ENCODE data around the gene CLEC9A. TPM values are rescaled to one million over a fixed set of nuclear protein-coding genes. Genes with fewer than 3 reads are reported as not detected.
A peak's percentile ranks its signal among the peaks of the same experiment; 100 is the strongest.

The CLEC9A gene
- total and polyA plus RNA-seq, 2 experiments from 2014 or later: not detected

DNA sequence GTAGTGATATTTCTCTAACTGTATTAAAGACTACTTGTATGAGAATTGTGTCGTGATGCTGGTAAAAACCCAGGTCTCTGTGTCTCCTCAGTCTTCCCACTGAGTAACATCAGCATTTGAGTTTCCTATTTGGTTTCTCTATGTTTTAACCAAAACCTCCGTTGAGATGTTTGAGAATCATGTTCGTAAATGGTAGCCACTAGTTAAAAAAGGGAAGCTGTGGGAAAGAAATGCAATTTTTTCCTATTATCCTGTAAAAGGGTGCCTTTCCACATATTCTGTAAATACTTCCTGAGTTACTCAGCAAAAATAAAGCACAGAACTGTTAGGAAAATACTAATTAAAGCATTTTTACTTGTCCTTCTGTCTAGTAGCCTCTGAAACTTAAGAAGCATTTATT lies 38.6 kb upstream of the CLEC9A start:
- no peaks in the 10 kb centered on the region for H3K9me3 Mint-ChIP-seq
- Histone ChIP-seq H3K79me2 (replicated peaks; ENCODE audit: insufficient read depth) (no peaks in the 10 kb centered on the region), H4K20me1 (replicated peaks; ENCODE audit: insufficient read depth) (no peaks in the 10 kb centered on the region), H3K9me2 (ENCODE audit: insufficient read depth) (0 out of 2 replicates have a peak, but pooled peaks cover 4% of the 10 kb centered on the region), H3K4me1 (ENCODE audit: insufficient read depth) (no peaks in the 10 kb centered on the region; the same call in 1 of the 2 replicates), H2AFZ (peak overlapping the region; percentile 34; the same call in 1 of the 2 replicates), H3F3A (replicated peaks; ENCODE audit: low read depth) (no peaks in the 10 kb centered on the region), H3K4me2 (no peak overlapping the region), H3K27ac (ENCODE audit: low read depth) (no peak overlapping the region), H3K27me3 (ENCODE audit: insufficient read depth) (no peaks in the 10 kb centered on the region), H3K4me3 (no peak overlapping the region), H3K36me3 (ENCODE audit: insufficient read depth) (no peaks in the 10 kb centered on the region)
- H3K4me3 Mint-ChIP-seq: no peak overlapping the region
- H3K36me3 Mint-ChIP-seq (ENCODE audit: low read depth): peaks cover 3% of the 10 kb centered on the region; the same call in 1 of the 3 replicates
- no peak overlapping the region; the same call in 1 of the 2 replicates for H3K27ac Mint-ChIP-seq
- peaks cover 10% of the 10 kb centered on the region for H3K4me1 Mint-ChIP-seq
- TF ChIP-seq, protein P1, sequence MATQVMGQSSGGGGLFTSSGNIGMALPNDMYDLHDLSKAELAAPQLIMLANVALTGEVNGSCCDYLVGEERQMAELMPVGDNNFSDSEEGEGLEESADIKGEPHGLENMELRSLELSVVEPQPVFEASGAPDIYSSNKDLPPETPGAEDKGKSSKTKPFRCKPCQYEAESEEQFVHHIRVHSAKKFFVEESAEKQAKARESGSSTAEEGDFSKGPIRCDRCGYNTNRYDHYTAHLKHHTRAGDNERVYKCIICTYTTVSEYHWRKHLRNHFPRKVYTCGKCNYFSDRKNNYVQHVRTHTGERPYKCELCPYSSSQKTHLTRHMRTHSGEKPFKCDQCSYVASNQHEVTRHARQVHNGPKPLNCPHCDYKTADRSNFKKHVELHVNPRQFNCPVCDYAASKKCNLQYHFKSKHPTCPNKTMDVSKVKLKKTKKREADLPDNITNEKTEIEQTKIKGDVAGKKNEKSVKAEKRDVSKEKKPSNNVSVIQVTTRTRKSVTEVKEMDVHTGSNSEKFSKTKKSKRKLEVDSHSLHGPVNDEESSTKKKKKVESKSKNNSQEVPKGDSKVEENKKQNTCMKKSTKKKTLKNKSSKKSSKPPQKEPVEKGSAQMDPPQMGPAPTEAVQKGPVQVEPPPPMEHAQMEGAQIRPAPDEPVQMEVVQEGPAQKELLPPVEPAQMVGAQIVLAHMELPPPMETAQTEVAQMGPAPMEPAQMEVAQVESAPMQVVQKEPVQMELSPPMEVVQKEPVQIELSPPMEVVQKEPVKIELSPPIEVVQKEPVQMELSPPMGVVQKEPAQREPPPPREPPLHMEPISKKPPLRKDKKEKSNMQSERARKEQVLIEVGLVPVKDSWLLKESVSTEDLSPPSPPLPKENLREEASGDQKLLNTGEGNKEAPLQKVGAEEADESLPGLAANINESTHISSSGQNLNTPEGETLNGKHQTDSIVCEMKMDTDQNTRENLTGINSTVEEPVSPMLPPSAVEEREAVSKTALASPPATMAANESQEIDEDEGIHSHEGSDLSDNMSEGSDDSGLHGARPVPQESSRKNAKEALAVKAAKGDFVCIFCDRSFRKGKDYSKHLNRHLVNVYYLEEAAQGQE (IDR thresholded peaks at IDR 0.05; ENCODE audit: unreplicated experiment): no peak
- TF ChIP-seq, protein P2, sequence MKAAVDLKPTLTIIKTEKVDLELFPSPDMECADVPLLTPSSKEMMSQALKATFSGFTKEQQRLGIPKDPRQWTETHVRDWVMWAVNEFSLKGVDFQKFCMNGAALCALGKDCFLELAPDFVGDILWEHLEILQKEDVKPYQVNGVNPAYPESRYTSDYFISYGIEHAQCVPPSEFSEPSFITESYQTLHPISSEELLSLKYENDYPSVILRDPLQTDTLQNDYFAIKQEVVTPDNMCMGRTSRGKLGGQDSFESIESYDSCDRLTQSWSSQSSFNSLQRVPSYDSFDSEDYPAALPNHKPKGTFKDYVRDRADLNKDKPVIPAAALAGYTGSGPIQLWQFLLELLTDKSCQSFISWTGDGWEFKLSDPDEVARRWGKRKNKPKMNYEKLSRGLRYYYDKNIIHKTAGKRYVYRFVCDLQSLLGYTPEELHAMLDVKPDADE (IDR thresholded peaks at IDR 0.05): no peak
- TF ChIP-seq POLR2AphosphoS5 (IDR thresholded peaks at IDR 0.05; ENCODE audit: low read depth) (no peak), JUNB (IDR thresholded peaks at IDR 0.05; ENCODE audit: unreplicated experiment) (no peak), CREB1 (CRISPR knock-in tag; IDR thresholded peaks at IDR 0.05; ENCODE audit: low read depth) (no peak), ZNF114 (CRISPR knock-in tag; IDR thresholded peaks at IDR 0.05) (no peak)
- TF ChIP-seq, protein P3, sequence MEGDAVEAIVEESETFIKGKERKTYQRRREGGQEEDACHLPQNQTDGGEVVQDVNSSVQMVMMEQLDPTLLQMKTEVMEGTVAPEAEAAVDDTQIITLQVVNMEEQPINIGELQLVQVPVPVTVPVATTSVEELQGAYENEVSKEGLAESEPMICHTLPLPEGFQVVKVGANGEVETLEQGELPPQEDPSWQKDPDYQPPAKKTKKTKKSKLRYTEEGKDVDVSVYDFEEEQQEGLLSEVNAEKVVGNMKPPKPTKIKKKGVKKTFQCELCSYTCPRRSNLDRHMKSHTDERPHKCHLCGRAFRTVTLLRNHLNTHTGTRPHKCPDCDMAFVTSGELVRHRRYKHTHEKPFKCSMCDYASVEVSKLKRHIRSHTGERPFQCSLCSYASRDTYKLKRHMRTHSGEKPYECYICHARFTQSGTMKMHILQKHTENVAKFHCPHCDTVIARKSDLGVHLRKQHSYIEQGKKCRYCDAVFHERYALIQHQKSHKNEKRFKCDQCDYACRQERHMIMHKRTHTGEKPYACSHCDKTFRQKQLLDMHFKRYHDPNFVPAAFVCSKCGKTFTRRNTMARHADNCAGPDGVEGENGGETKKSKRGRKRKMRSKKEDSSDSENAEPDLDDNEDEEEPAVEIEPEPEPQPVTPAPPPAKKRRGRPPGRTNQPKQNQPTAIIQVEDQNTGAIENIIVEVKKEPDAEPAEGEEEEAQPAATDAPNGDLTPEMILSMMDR (conservative IDR thresholded peaks at IDR 0.05; ENCODE audit: low read depth in 2 of 2): no peak
- TF ChIP-seq, protein P4, sequence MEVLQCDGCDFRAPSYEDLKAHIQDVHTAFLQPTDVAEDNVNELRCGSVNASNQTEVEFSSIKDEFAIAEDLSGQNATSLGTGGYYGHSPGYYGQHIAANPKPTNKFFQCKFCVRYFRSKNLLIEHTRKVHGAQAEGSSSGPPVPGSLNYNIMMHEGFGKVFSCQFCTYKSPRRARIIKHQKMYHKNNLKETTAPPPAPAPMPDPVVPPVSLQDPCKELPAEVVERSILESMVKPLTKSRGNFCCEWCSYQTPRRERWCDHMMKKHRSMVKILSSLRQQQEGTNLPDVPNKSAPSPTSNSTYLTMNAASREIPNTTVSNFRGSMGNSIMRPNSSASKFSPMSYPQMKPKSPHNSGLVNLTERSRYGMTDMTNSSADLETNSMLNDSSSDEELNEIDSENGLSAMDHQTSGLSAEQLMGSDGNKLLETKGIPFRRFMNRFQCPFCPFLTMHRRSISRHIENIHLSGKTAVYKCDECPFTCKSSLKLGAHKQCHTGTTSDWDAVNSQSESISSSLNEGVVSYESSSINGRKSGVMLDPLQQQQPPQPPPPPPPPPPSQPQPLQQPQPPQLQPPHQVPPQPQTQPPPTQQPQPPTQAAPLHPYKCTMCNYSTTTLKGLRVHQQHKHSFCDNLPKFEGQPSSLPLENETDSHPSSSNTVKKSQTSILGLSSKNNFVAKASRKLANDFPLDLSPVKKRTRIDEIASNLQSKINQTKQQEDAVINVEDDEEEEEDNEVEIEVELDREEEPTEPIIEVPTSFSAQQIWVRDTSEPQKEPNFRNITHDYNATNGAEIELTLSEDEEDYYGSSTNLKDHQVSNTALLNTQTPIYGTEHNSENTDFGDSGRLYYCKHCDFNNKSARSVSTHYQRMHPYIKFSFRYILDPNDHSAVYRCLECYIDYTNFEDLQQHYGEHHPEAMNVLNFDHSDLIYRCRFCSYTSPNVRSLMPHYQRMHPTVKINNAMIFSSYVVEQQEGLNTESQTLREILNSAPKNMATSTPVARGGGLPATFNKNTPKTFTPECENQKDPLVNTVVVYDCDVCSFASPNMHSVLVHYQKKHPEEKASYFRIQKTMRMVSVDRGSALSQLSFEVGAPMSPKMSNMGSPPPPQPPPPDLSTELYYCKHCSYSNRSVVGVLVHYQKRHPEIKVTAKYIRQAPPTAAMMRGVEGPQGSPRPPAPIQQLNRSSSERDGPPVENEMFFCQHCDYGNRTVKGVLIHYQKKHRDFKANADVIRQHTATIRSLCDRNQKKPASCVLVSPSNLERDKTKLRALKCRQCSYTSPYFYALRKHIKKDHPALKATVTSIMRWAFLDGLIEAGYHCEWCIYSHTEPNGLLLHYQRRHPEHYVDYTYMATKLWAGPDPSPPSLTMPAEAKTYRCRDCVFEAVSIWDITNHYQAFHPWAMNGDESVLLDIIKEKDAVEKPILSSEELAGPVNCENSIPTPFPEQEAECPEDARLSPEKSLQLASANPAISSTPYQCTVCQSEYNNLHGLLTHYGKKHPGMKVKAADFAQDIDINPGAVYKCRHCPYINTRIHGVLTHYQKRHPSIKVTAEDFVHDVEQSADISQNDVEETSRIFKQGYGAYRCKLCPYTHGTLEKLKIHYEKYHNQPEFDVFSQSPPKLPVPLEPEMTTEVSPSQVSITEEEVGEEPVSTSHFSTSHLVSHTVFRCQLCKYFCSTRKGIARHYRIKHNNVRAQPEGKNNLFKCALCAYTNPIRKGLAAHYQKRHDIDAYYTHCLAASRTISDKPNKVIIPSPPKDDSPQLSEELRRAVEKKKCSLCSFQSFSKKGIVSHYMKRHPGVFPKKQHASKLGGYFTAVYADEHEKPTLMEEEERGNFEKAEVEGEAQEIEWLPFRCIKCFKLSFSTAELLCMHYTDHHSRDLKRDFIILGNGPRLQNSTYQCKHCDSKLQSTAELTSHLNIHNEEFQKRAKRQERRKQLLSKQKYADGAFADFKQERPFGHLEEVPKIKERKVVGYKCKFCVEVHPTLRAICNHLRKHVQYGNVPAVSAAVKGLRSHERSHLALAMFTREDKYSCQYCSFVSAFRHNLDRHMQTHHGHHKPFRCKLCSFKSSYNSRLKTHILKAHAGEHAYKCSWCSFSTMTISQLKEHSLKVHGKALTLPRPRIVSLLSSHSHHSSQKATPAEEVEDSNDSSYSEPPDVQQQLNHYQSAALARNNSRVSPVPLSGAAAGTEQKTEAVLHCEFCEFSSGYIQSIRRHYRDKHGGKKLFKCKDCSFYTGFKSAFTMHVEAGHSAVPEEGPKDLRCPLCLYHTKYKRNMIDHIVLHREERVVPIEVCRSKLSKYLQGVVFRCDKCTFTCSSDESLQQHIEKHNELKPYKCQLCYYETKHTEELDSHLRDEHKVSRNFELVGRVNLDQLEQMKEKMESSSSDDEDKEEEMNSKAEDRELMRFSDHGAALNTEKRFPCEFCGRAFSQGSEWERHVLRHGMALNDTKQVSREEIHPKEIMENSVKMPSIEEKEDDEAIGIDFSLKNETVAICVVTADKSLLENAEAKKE (CRISPR knock-in tag; IDR thresholded peaks at IDR 0.05): no peak
- DNase-seq (ENCODE audit: low spot score) (no peak), ATAC-seq (no peak)
- H3K27me3 Mint-ChIP-seq (ENCODE audit: insufficient read depth, low read depth, poor library complexity): no peaks in the 10 kb centered on the region
